ENCODE data around the gene STXBP3. TPM values are rescaled to one million over a fixed set of nuclear protein-coding genes. Genes with fewer than 3 reads are reported as not detected.

Gene STXBP3
- total and polyA plus RNA-seq, 2 of the 8 experiments (the other 6 are each of a cell fraction or from before 2014, with no cell fraction given): 6.0 to 38.5 TPM

GRCh38 chr1:108823632-108824031 is 77.2 kb downstream of the STXBP3 start:
- no peak overlapping the region for H4K8ac ChIP-seq (ENCODE audit: extremely low read depth, insufficient read depth, low read length)
- no peak overlapping the region for H2BK12ac ChIP-seq (ENCODE audit: low read depth, low read length)
- no peak overlapping the region for H4K91ac ChIP-seq (replicated peaks; ENCODE audit: insufficient read length, low read length)
- H3K79me1 ChIP-seq (ENCODE audit: low read depth, low read length): no peaks in the 10 kb centered on the region
- H3K23ac ChIP-seq (ENCODE audit: insufficient read length): no peak overlapping the region
- H3K27me3 ChIP-seq (replicated peaks in 1 of 4; ENCODE audit: control insufficient read depth in 3 of 4, extremely low read depth in 1 of 4, insufficient read depth in 3 of 4, low read length in 3 of 4): no peaks in the 10 kb centered on the region
- DNase-seq (ENCODE audit: low read depth in 1 of 2, low spot score in 2 of 2): no peak
- H3K4ac ChIP-seq (replicated peaks; ENCODE audit: insufficient read length, low read depth, low read length): no peak overlapping the region
- H3K4me2 ChIP-seq (ENCODE audit: insufficient read depth in 1 of 2, low read depth in 2 of 2, low read length in 2 of 2): no peak overlapping the region
- no peaks in the 10 kb centered on the region for H3K36me3 ChIP-seq (ENCODE audit: control insufficient read depth in 2 of 4, insufficient read depth in 4 of 4, low read length in 3 of 4)
- H3K14ac ChIP-seq (ENCODE audit: insufficient read length): no peak overlapping the region
- no peak overlapping the region for H2BK5ac ChIP-seq (ENCODE audit: low read depth, low read length)
- ChIA-PET POLR2A (ENCODE audit: partially characterized antibody) (no interaction called here), CTCF (ENCODE audit: partially characterized antibody) (interaction anchor here (2.1 to 12.5 kb wide), 2 partner anchors 73 to 219 kb away, joined by 4 to 160 read pairs; partner anchors contain the start of gene WDR47)
- no peaks in the 10 kb centered on the region for H3K23me2 ChIP-seq (ENCODE audit: low read depth, low read length)
- H3K79me2 ChIP-seq (ENCODE audit: control insufficient read depth in 1 of 2, insufficient read depth in 2 of 2, low read length in 2 of 2): no peaks in the 10 kb centered on the region
- H3K56ac ChIP-seq (replicated peaks; ENCODE audit: insufficient read length, low read depth, low read length): no peak overlapping the region
- no peak overlapping the region for H2BK120ac ChIP-seq (replicated peaks; ENCODE audit: low read depth, low read length)
- no peak overlapping the region for H3K18ac ChIP-seq (ENCODE audit: extremely low read depth, low read length)
- no peak overlapping the region for H4K5ac ChIP-seq (ENCODE audit: insufficient read length, low read depth, low read length)
- peaks cover 0 to 2% (median under 1%) of the 10 kb centered on the region in 4 experiments; a peak in 3 of 7 replicates for H3K4me1 ChIP-seq (replicated peaks in 1 of 4; ENCODE audit: control insufficient read depth in 3 of 4, insufficient read depth in 4 of 4, low read length in 3 of 4)
- 77% methylated on average over 3 of the region's 3 CpGs; no CpG with 5 or more reads in 1 of the 2 experiments for WGBS, 2 experiments (ENCODE audit: extremely low coverage in 1 of 2, insufficient coverage in 1 of 2, insufficient read length in 1 of 2, insufficient replicate concordance in 2 of 2, low coverage in 1 of 2, low lambda C conversion rate in 2 of 2, missing lambda C conversion rate in 1 of 2)
- H4K20me1 ChIP-seq (replicated peaks in 1 of 2; ENCODE audit: control insufficient read depth in 1 of 2, insufficient read depth in 2 of 2, low read length in 2 of 2): no peaks in the 10 kb centered on the region
- no peak overlapping the region for H2AFZ ChIP-seq (ENCODE audit: low read length)
- H2AK5ac ChIP-seq (ENCODE audit: low read depth, low read length): no peak overlapping the region
- no peak overlapping the region for H3K27ac ChIP-seq (ENCODE audit: low read depth, low read length)
- H2BK15ac ChIP-seq (ENCODE audit: low read length): no peak overlapping the region
- H2BK20ac ChIP-seq (ENCODE audit: low read length): no peak overlapping the region
- no peak overlapping the region for H3K9ac ChIP-seq (replicated peaks in 1 of 4; ENCODE audit: extremely low read depth in 1 of 4, low read depth in 3 of 4, low read length in 3 of 4)
- FAIRE-seq: no peak
- no peaks in the 10 kb centered on the region for H3K9me3 ChIP-seq (ENCODE audit: insufficient read depth in 2 of 2, low read depth in 1 of 2, low read length in 1 of 2)
- H3K4me3 ChIP-seq (ENCODE audit: extremely low read depth in 1 of 4, insufficient read depth in 2 of 4, low read depth in 3 of 4, low read length in 4 of 4): no peak overlapping the region
- TF ChIP-seq SIX5 (IDR thresholded peaks at IDR 0.05; ENCODE audit: low read depth, low read length) (no peak), HDAC2 (IDR thresholded peaks at IDR 0.05; ENCODE audit: borderline replicate concordance in 1 of 2, low read depth in 2 of 2, low read length in 2 of 2) (no peak), TBP (IDR thresholded peaks at IDR 0.05; ENCODE audit: low read depth, low read length) (no peak), CTBP2 (IDR thresholded peaks at IDR 0.05; ENCODE audit: borderline replicate concordance, insufficient read depth, insufficient read length, low read length) (no peak), CTCF (IDR thresholded peaks at IDR 0.05; ENCODE audit: control extremely low read depth in 1 of 3, insufficient read depth in 1 of 3, low read depth in 1 of 3, low read length in 3 of 3) (no peak), MAFK (IDR thresholded peaks at IDR 0.05; ENCODE audit: low read depth, low read length) (no peak), YY1 (IDR thresholded peaks at IDR 0.05; ENCODE audit: low read depth, low read length) (no peak), CBX5 (IDR thresholded peaks at IDR 0.05; ENCODE audit: low read depth, low read length) (no peak), NANOG (IDR thresholded peaks at IDR 0.05; ENCODE audit: insufficient read depth, low read depth, low read length, poor library complexity, severe bottlenecking) (no peak), GTF2F1 (IDR thresholded peaks at IDR 0.05; ENCODE audit: borderline replicate concordance, low read depth, low read length) (no peak), SUZ12 (IDR thresholded peaks at IDR 0.05; ENCODE audit: low read length) (no peak), BACH1 (IDR thresholded peaks at IDR 0.05; ENCODE audit: low read length) (no peak)
